ENCODE measurements around the gene METTL1.
"Not testable (repeated sequence)": the region's sequence is repeated elsewhere in the genome, so short reads cannot be mapped to it uniquely, and the experiment has no call there.

The METTL1 gene

GRCh38 chr12:57722716-57723629, 48.9 kb downstream of the METTL1 start:
- H3K9me3 ChIP-seq (ENCODE audit: insufficient read depth, low read length, severe bottlenecking), result no peaks in the 10 kb centered on the region
- no peak overlapping the region for H2AFZ ChIP-seq (ENCODE audit: low read depth, low read length)
- H3K9ac ChIP-seq (ENCODE audit: low read depth, low read length), result no peak overlapping the region
- TF ChIP-seq CTCF (IDR thresholded peaks at IDR 0.05; ENCODE audit: borderline replicate concordance, extremely low read depth, low read length, poor library complexity, severe bottlenecking) (no peak), EZH2 (IDR thresholded peaks at IDR 0.05; ENCODE audit: borderline replicate concordance, low read depth, low read length, severe bottlenecking) (no peak)
- H3K27ac ChIP-seq (ENCODE audit: low read length), result no peak overlapping the region
- H3K4me2 ChIP-seq (ENCODE audit: insufficient read depth, low read length), result no peak overlapping the region
- no peaks in the 10 kb centered on the region; the same call in 1 of the 2 replicates for H4K20me1 ChIP-seq (ENCODE audit: insufficient read depth, low read length)
- H3K4me1 ChIP-seq (ENCODE audit: insufficient read depth, low read length), result no peaks in the 10 kb centered on the region
- no peaks in the 10 kb centered on the region for H3K27me3 ChIP-seq (ENCODE audit: insufficient read depth, low read length, poor library complexity)
- ATAC-seq (ENCODE audit: insufficient read depth, low read depth), result no peak
- no peak overlapping the region for H3K4me3 ChIP-seq (ENCODE audit: low read depth in 1 of 2, low read length in 2 of 2)
- no peaks in the 10 kb centered on the region for H3K79me2 ChIP-seq (ENCODE audit: insufficient read depth, low read length)
- H3K36me3 ChIP-seq (ENCODE audit: insufficient read depth, low read length), result peaks cover 63% of the 10 kb centered on the region
- DNase-seq, result no peak

GRCh38 chr12:57721846-57722608, 49.9 kb downstream of the METTL1 start:
- not testable (repeated sequence) for H3K4me2 ChIP-seq (ENCODE audit: insufficient read depth, low read length); H4K20me1 ChIP-seq (ENCODE audit: insufficient read depth, low read length); ATAC-seq (ENCODE audit: insufficient read depth, low read depth); H3K27me3 ChIP-seq (ENCODE audit: insufficient read depth, low read length, poor library complexity); H3K9me3 ChIP-seq (ENCODE audit: insufficient read depth, low read length, severe bottlenecking); H2AFZ ChIP-seq (ENCODE audit: low read depth, low read length); H3K9ac ChIP-seq (ENCODE audit: low read depth, low read length); H3K4me3 ChIP-seq (ENCODE audit: low read depth in 1 of 2, low read length in 2 of 2); H3K27ac ChIP-seq (ENCODE audit: low read length); H3K79me2 ChIP-seq (ENCODE audit: insufficient read depth, low read length); H3K4me1 ChIP-seq (ENCODE audit: insufficient read depth, low read length); DNase-seq
- H3K36me3 ChIP-seq (ENCODE audit: insufficient read depth, low read length), result peaks cover 59% of the 10 kb centered on the region

GRCh38 chr12:57720606-57721595, 51.0 kb downstream of the METTL1 start:
- Histone ChIP-seq H3K4me1 (ENCODE audit: insufficient read depth, low read length) (no peaks in the 10 kb centered on the region), H3K9me3 (ENCODE audit: insufficient read depth, low read length, severe bottlenecking) (no peaks in the 10 kb centered on the region), H3K79me2 (ENCODE audit: insufficient read depth, low read length) (no peaks in the 10 kb centered on the region), H3K4me2 (ENCODE audit: insufficient read depth, low read length) (no peak overlapping the region), H3K4me3 (ENCODE audit: low read depth in 1 of 2, low read length in 2 of 2) (no peak overlapping the region), H3K27me3 (ENCODE audit: insufficient read depth, low read length, poor library complexity) (no peaks in the 10 kb centered on the region), H4K20me1 (ENCODE audit: insufficient read depth, low read length) (no peaks in the 10 kb centered on the region; the same call in 1 of the 2 replicates), H3K27ac (ENCODE audit: low read length) (no peak overlapping the region), H3K9ac (ENCODE audit: low read depth, low read length) (no peak overlapping the region), H3K36me3 (ENCODE audit: insufficient read depth, low read length) (peaks cover 61% of the 10 kb centered on the region), H2AFZ (ENCODE audit: low read depth, low read length) (no peak overlapping the region)
- ATAC-seq (ENCODE audit: insufficient read depth, low read depth) (no peak), DNase-seq (no peak)
- no peak for TF ChIP-seq EZH2 (IDR thresholded peaks at IDR 0.05; ENCODE audit: borderline replicate concordance, low read depth, low read length, severe bottlenecking)
- TF ChIP-seq CTCF (IDR thresholded peaks at IDR 0.05; ENCODE audit: borderline replicate concordance, extremely low read depth, low read length, poor library complexity, severe bottlenecking), result no peak
